Chondrocyte (in vitro differentiated cells): ENCODE data around the gene PLIN5. TPM values are rescaled to one million over a fixed set of nuclear protein-coding genes. Genes with fewer than 3 reads are reported as not detected.

ENCODE experiments used
- DNase-seq: peaks from one replicate; pipeline ENCODE4 v3.0.0; 2021; ENCODE audit warnings: mixed read lengths, low spot score
- H3K27ac Mint-ChIP-seq: one replicate; pipeline ENCODE4 v1.8.0; 2021; ENCODE audit warnings: mild to moderate bottlenecking, moderate library complexity, mixed read lengths; ENCODE audit not compliant: unreplicated experiment
- H3K27me3 Mint-ChIP-seq: 2 replicates; pipeline ENCODE4 v1.8.0; 2021; ENCODE audit warnings: low read depth, mixed read lengths
- H3K36me3 Mint-ChIP-seq: 2 replicates; pipeline ENCODE4 v1.8.0; 2021; ENCODE audit warnings: low read depth, mixed read lengths
- H3K4me1 Mint-ChIP-seq: 2 replicates; pipeline ENCODE4 v1.8.0; 2021; ENCODE audit warnings: low read depth, mild to moderate bottlenecking, mixed read lengths
- H3K4me3 Mint-ChIP-seq: one replicate; pipeline ENCODE4 v1.8.0; 2021; ENCODE audit warnings: mild to moderate bottlenecking, moderate library complexity, mixed read lengths; ENCODE audit not compliant: unreplicated experiment
- H3K9me3 Mint-ChIP-seq: 2 replicates; pipeline ENCODE4 v1.8.0; 2021; ENCODE audit warnings: low read depth, mixed read lengths
- CTCF ChIP-seq: fragments of 200-600 bp; sonication (generic); IDR thresholded peaks from 2 replicates; pipeline ENCODE4 v1.5.0; 2021; ENCODE audit warnings: antibody characterized with exemption, mild to moderate bottlenecking, moderate library complexity
- total RNA-seq: library from RNA; stranded (reverse); gene quantifications from 3 replicates; pipeline ENCODE4 v1.2.1, GENCODE V29; 2021

The PLIN5 gene
- total RNA-seq, 1 donor from 2014 or later: not detected

GRCh38 chr19:4557144-4557970, 22.3 kb upstream of the PLIN5 start:
- Mint-ChIP-seq H3K36me3 (peaks cover 4% of the 10 kb centered on the region), H3K9me3 (no peaks in the 10 kb centered on the region), H3K27ac (no peak overlapping the region), H3K4me3 (no peak overlapping the region), H3K4me1 (no peaks in the 10 kb centered on the region), H3K27me3 (no peaks in the 10 kb centered on the region)
- no peak for TF ChIP-seq CTCF
- DNase-seq: peak; percentile 77

GRCh38 chr19:4556597-4557127, 21.6 kb upstream of the PLIN5 start:
- no peak for DNase-seq
- Mint-ChIP-seq H3K36me3 (peaks cover 4% of the 10 kb centered on the region), H3K27ac (no peak overlapping the region), H3K4me1 (no peaks in the 10 kb centered on the region), H3K4me3 (no peak overlapping the region), H3K9me3 (no peaks in the 10 kb centered on the region), H3K27me3 (no peaks in the 10 kb centered on the region)
- TF ChIP-seq CTCF: no peak

GRCh38 chr19:4555657-4556561, 20.9 kb upstream of the PLIN5 start:
- H3K4me1 Mint-ChIP-seq: no peaks in the 10 kb centered on the region
- peak; percentile 83 for DNase-seq
- H3K36me3 Mint-ChIP-seq: peaks cover 4% of the 10 kb centered on the region
- no peak for TF ChIP-seq CTCF
- H3K27ac Mint-ChIP-seq: no peak overlapping the region
- no peaks in the 10 kb centered on the region for H3K9me3 Mint-ChIP-seq
- no peaks in the 10 kb centered on the region for H3K27me3 Mint-ChIP-seq
- H3K4me3 Mint-ChIP-seq: no peak overlapping the region

- no peaks in the 10 kb centered on the region for H3K4me1 Mint-ChIP-seq
- H3K27me3 Mint-ChIP-seq: no peaks in the 10 kb centered on the region
- H3K36me3 Mint-ChIP-seq: peaks cover 4% of the 10 kb centered on the region
- H3K4me3 Mint-ChIP-seq: no peak overlapping the region
- no peak for TF ChIP-seq CTCF
- DNase-seq: no peak
- no peaks in the 10 kb centered on the region for H3K9me3 Mint-ChIP-seq
- peak overlapping the region; percentile 27 for H3K27ac Mint-ChIP-seq
Observed at GRCh38 chr19:4554717-4555116, 19.7 kb upstream of the PLIN5 start.

- Mint-ChIP-seq H3K27me3 (no peaks in the 10 kb centered on the region), H3K4me3 (no peak overlapping the region), H3K4me1 (no peaks in the 10 kb centered on the region), H3K27ac (no peak overlapping the region), H3K9me3 (no peaks in the 10 kb centered on the region), H3K36me3 (peaks cover 4% of the 10 kb centered on the region)
- no peak for DNase-seq
- no peak for TF ChIP-seq CTCF
Observed at GRCh38 chr19:4553775-4554174, 18.8 kb upstream of the PLIN5 start.
